Liver (tissue), 3 donors: ENCODE measurements around the gene CRYBG2.

Experiments used
- EGR1 ChIP-seq, 2 donors: IDR thresholded peaks; 2 replicates each; pipeline ENCODE4 v1.6.1; 2016 to 2018; ENCODE audit warnings: antibody characterized with exemption in 2 of 2, low read depth in 2 of 2
- FOXA1 ChIP-seq: IDR thresholded peaks from 2 replicates; pipeline ENCODE4 v1.6.1; 2016; ENCODE audit warnings: antibody characterized with exemption
- GABPA ChIP-seq, 2 donors: IDR thresholded peaks in 1 of 2; conservative IDR thresholded peaks in 1 of 2; 2 replicates each; pipeline ENCODE4 v1.6.1; 2016; ENCODE audit warnings: antibody characterized with exemption in 2 of 2, mild to moderate bottlenecking in 1 of 2, moderate library complexity in 1 of 2
- HNF4G ChIP-seq: IDR thresholded peaks from 2 replicates; pipeline ENCODE4 v1.6.1; 2016; ENCODE audit warnings: antibody characterized with exemption
- JUND ChIP-seq, 2 donors: IDR thresholded peaks; 2 replicates each; pipeline ENCODE4 v1.6.1; 2016; ENCODE audit warnings: antibody characterized with exemption in 2 of 2
- RAD21 ChIP-seq, 2 donors: IDR thresholded peaks; 2 replicates each; pipeline ENCODE4 v1.6.1; 2016; ENCODE audit warnings: antibody characterized with exemption in 2 of 2, mild to moderate bottlenecking in 2 of 2
- RXRA ChIP-seq, 2 donors: IDR thresholded peaks; 2 replicates each; pipeline ENCODE4 v1.6.1; 2017 to 2018; ENCODE audit warnings: antibody characterized with exemption in 2 of 2, mild to moderate bottlenecking in 1 of 2
- TAF1 ChIP-seq: conservative IDR thresholded peaks from 2 replicates; pipeline ENCODE4 v1.6.1; 2016; ENCODE audit warnings: antibody characterized with exemption, mild to moderate bottlenecking
- YY1 ChIP-seq: IDR thresholded peaks from 2 replicates; pipeline ENCODE4 v1.6.1; 2016; ENCODE audit warnings: antibody characterized with exemption, mild to moderate bottlenecking
- TF ChIP-seq, protein P1 (sequence below): IDR thresholded peaks from 2 replicates; pipeline ENCODE4 v1.6.1; 2016; ENCODE audit warnings: antibody characterized with exemption
- TF ChIP-seq, protein P2 (sequence below): fragments of 150-350 bp; IDR thresholded peaks from 2 replicates; pipeline ENCODE4 v1.5.1; 2017; ENCODE audit warnings: improper control_type of control experiment, low read depth, low read length; ENCODE audit not compliant: missing input control
- TF ChIP-seq, protein P3 (sequence below): IDR thresholded peaks from 2 replicates; pipeline ENCODE4 v1.6.1; 2016; ENCODE audit warnings: antibody characterized with exemption
- TF ChIP-seq, protein P4 (sequence below): IDR thresholded peaks from 2 replicates; pipeline ENCODE4 v1.6.1; 2016; ENCODE audit warnings: antibody characterized with exemption
- TF ChIP-seq, protein P5 (sequence below): IDR thresholded peaks from 2 replicates; pipeline ENCODE4 v1.6.1; 2016; ENCODE audit warnings: antibody characterized with exemption, mild to moderate bottlenecking
- donor health status: healthy.
- donor health status: healthy.

DNA sequence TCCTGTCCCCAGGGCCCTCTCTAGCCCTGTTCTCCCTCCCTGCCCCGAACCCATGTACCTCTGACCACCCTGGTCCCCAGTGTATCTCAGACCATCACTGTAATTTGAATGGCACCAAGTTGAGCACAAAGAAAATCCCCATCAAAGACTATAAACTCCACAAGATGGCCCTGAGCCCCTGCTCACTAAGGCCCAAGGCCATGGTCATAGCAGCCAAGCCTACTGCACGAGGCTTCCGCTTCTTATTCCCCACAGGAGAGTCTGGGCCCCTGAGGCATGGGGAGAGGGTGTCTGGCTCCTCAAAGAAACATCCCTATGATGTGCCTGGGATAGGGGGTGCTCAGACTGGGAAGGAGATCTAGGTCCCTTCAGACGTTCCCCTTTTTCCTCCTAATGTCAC lies 14.1 kb upstream of the CRYBG2 start:
- TF ChIP-seq, protein P1, sequence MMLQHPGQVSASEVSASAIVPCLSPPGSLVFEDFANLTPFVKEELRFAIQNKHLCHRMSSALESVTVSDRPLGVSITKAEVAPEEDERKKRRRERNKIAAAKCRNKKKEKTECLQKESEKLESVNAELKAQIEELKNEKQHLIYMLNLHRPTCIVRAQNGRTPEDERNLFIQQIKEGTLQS, result no peak
- TF ChIP-seq, protein P2, sequence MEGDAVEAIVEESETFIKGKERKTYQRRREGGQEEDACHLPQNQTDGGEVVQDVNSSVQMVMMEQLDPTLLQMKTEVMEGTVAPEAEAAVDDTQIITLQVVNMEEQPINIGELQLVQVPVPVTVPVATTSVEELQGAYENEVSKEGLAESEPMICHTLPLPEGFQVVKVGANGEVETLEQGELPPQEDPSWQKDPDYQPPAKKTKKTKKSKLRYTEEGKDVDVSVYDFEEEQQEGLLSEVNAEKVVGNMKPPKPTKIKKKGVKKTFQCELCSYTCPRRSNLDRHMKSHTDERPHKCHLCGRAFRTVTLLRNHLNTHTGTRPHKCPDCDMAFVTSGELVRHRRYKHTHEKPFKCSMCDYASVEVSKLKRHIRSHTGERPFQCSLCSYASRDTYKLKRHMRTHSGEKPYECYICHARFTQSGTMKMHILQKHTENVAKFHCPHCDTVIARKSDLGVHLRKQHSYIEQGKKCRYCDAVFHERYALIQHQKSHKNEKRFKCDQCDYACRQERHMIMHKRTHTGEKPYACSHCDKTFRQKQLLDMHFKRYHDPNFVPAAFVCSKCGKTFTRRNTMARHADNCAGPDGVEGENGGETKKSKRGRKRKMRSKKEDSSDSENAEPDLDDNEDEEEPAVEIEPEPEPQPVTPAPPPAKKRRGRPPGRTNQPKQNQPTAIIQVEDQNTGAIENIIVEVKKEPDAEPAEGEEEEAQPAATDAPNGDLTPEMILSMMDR, result no peak
- TF ChIP-seq JUND (IDR thresholded peaks at IDR 0.05), result no peak
- TF ChIP-seq FOXA1, result no peak
- no peak for TF ChIP-seq TAF1
- TF ChIP-seq RXRA (IDR thresholded peaks at IDR 0.05), result no peak
- TF ChIP-seq YY1, result no peak
- TF ChIP-seq, protein P3, sequence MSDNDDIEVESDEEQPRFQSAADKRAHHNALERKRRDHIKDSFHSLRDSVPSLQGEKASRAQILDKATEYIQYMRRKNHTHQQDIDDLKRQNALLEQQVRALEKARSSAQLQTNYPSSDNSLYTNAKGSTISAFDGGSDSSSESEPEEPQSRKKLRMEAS, result no peak
- TF ChIP-seq EGR1 (IDR thresholded peaks at IDR 0.05; ENCODE audit: low read depth in 2 of 2), result no peak
- TF ChIP-seq HNF4G, result no peak
- no peak for TF ChIP-seq GABPA (IDR thresholded peaks at IDR 0.05 in 1 of 2, conservative IDR thresholded peaks at IDR 0.05 in 1 of 2)
- no peak for TF ChIP-seq RAD21 (IDR thresholded peaks at IDR 0.05)
- TF ChIP-seq, protein P4, sequence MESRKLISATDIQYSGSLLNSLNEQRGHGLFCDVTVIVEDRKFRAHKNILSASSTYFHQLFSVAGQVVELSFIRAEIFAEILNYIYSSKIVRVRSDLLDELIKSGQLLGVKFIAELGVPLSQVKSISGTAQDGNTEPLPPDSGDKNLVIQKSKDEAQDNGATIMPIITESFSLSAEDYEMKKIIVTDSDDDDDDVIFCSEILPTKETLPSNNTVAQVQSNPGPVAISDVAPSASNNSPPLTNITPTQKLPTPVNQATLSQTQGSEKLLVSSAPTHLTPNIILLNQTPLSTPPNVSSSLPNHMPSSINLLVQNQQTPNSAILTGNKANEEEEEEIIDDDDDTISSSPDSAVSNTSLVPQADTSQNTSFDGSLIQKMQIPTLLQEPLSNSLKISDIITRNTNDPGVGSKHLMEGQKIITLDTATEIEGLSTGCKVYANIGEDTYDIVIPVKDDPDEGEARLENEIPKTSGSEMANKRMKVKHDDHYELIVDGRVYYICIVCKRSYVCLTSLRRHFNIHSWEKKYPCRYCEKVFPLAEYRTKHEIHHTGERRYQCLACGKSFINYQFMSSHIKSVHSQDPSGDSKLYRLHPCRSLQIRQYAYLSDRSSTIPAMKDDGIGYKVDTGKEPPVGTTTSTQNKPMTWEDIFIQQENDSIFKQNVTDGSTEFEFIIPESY, result no peak
- TF ChIP-seq, protein P5, sequence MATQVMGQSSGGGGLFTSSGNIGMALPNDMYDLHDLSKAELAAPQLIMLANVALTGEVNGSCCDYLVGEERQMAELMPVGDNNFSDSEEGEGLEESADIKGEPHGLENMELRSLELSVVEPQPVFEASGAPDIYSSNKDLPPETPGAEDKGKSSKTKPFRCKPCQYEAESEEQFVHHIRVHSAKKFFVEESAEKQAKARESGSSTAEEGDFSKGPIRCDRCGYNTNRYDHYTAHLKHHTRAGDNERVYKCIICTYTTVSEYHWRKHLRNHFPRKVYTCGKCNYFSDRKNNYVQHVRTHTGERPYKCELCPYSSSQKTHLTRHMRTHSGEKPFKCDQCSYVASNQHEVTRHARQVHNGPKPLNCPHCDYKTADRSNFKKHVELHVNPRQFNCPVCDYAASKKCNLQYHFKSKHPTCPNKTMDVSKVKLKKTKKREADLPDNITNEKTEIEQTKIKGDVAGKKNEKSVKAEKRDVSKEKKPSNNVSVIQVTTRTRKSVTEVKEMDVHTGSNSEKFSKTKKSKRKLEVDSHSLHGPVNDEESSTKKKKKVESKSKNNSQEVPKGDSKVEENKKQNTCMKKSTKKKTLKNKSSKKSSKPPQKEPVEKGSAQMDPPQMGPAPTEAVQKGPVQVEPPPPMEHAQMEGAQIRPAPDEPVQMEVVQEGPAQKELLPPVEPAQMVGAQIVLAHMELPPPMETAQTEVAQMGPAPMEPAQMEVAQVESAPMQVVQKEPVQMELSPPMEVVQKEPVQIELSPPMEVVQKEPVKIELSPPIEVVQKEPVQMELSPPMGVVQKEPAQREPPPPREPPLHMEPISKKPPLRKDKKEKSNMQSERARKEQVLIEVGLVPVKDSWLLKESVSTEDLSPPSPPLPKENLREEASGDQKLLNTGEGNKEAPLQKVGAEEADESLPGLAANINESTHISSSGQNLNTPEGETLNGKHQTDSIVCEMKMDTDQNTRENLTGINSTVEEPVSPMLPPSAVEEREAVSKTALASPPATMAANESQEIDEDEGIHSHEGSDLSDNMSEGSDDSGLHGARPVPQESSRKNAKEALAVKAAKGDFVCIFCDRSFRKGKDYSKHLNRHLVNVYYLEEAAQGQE, result no peak
